NCI-H345 (cell line): ENCODE results near the gene METTL1.
"Not testable (repeated sequence)": the region's sequence is repeated elsewhere in the genome, so short reads cannot be mapped to it uniquely, and the experiment has no call there.

Experiments
- DNase-seq: peaks from one replicate; lab custom pipeline; 2025; lab: John Stamatoyannopoulos, UW

The METTL1 gene

DNA sequence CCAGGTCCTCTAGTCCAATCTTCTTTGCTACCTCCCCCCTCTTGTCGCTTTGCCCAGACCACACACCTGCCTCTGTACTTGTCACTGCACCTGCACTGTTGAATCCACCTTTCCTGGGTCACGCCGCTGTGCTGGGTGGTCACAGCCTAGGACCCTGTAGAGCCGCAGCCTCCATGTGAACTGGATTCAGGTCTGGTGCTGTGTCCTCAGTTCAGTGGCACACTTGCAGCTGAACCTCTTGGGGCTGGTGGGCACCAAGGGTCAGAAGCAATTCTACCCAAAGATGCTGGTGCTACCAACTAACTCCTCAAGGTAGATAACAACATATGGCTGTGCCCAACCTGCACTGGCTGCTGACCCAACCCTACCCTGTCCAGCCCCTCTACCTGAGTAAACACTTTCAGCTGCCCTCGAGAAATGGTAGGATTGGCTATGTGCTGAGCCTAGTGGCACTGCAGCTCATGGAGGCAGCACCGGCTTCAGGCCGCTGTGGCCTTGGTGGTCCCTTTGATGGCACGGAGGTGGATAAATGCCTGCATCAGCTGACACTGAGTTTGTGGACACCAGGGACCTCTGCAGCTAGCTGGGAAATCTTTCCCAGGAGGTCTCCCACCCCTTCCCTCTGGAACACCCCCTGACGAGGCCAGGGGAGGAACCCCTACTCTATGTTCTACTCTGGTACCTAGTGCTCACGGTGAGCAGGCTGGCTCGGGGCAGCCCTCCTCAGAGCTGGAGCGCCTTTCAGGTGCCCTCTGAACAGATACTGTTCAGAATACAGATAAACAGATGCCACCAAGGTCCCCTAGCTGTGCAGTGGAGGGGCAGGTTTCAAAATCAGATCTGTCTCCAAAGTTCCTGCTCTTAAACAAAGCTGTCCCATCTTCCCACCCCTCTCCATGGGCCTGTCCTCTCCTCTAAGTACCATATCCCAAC lies 47.6 kb downstream of the METTL1 start:
- DNase-seq, result no peak

DNA sequence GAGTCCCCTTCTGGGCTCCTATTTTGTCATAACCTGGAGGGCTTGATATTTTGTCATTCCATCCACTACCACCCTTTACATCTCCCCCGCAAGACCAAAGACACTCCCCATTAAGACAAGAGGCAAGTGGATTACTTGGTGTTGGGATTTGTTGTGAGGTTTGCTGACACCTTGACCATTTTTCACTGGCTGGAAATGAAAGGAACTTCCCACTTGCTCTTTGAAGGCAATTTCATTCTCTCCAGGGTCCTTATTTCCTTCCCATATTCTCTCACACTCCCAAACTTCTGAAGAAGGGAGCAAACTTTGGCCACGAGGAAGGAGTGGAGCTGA lies 48.3 kb downstream of the METTL1 start:
- DNase-seq, result no peak

DNA sequence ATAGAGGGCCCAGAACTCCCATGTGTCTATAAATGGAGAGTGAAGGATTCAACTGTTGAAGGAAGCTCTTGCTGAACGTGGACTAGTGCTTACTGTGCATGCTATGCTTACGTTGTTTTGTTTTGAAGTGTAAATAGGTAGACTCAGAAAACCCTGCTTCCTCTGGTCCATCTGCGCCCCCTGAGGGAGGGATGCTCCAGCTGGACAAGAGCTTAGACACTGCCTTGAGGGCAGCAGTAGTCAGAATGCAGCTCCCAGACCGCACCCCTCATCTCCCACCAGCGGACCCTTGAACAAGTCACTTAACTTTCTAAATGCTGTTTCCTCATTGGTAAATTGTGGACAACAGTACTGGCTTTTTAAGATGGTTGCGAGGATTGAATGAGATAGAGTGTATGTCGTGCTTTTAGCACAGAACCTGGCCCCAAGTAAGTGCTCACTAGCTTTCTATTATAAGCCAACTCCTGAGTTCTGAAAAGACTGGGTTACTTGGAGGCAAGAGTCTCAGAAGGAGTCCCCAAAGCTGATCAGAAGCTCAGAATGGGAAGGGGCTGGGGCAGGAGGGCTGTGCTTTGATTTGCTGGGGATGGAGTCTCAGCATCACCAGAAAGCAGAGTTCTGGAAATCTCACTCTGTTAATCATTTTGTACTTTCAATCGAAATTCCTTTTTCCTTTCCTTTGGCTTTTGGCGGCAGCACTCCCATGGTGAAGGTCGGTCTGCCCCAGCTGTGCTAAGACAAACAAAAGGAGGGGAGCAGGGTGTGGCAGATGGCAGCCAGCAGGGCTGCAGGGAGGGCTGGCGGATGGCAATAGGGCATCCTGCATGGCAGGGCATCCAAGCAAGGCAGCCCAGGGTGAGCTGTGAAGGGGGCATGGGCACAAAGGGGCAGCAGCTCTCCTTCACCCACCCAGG lies 48.9 kb downstream of the METTL1 start:
- no peak for DNase-seq

DNA sequence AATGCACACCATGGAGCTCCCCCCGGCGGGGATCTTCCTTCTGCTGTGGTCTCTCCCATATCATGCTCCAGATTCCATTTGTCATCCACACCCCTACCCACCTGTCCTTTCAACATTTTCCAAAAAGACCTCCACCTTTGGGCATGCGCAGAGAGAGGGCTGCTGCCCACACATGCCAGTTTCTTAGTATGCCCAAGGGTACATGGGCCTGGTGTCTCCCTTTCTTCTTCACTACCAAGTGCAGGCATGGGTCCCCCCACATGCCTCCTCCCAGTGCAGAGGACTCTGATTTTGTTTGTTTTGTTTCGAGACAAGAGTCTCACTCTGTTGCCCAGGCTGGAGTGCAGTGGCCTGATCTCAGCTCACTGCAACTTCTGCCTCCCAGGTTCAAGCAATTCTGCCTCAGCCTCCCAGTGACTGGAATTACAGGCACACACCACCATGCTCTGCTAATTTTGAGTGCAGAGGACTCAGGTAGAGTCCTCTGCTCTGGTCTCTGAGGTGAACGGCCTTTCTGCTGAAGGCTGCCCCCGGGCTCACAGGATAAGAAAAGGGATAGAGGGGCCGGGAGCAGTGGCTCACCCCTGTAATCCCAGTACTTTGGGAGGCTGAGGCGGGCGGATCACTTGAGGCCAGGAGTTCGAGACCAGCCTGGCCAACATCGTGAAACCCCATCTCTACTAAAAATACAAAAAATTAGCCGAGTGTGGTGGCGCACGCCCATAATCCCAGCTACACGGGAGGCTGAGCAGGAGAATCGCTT lies 49.9 kb downstream of the METTL1 start:
- not testable (repeated sequence) for DNase-seq

DNA sequence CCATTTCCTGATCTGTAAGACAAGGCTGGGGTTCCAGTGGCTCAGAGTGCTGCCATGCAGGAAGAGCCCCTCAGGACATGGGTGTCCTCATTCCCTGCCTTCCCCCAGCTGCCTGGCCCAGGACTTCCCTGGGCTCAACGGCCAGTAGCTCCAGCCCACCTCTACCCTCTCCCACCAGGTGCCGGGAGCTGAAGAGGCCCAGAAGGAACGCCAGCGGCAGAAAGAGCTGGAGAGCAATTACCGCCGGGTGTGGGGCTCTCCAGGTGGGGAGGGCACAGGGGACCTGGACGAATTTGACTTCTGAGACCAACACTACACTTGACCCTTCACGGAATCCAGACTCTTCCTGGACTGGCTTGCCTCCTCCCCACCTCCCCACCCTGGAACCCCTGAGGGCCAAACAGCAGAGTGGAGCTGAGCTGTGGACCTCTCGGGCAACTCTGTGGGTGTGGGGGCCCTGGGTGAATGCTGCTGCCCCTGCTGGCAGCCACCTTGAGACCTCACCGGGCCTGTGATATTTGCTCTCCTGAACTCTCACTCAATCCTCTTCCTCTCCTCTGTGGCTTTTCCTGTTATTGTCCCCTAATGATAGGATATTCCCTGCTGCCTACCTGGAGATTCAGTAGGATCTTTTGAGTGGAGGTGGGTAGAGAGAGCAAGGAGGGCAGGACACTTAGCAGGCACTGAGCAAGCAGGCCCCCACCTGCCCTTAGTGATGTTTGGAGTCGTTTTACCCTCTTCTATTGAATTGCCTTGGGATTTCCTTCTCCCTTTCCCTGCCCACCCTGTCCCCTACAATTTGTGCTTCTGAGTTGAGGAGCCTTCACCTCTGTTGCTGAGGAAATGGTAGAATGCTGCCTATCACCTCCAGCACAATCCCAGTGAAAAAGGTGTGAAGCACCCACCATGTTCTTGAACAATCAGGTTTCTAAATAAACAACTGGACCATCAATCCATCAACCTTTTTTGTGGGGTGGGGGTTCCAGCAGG lies 51.0 kb downstream of the METTL1 start:
- DNase-seq, result no peak

DNA sequence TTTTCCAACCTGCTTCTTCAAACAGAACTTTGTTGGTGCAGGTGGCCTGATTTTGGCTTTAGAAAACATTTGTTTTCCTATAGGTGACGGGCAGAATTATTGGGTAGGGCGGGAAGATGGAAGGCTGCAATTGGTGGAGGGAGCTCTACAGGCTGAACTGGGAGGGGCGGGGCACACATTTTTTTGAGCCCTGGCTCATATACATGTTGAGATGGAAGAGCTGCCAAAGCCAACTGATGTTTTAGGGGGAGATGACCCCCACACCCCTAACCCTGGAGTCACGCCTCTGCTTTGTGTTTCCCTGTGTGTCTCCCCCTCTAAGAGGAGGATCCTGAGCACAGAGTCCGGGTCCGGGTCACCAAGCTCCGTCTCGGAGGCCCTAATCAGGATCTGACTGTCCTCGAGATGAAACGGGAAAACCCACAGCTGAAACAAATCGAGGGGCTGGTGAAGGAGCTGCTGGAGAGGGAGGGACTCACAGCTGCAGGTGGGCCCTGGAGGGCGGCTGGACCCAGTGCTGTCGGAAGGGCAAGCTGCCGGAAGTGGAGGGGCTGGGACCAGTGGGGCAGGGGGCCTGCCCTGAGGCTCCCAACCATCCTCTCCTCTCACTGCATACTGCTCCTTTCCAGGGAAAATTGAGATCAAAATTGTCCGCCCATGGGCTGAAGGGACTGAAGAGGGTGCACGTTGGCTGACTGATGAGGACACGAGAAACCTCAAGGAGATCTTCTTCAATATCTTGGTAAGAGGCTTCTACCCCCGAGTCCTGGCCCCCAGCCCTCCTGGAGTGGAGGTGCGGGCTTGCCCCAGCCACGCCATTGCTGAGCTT lies 51.9 kb downstream of the METTL1 start:
- DNase-seq, result no peak

DNA sequence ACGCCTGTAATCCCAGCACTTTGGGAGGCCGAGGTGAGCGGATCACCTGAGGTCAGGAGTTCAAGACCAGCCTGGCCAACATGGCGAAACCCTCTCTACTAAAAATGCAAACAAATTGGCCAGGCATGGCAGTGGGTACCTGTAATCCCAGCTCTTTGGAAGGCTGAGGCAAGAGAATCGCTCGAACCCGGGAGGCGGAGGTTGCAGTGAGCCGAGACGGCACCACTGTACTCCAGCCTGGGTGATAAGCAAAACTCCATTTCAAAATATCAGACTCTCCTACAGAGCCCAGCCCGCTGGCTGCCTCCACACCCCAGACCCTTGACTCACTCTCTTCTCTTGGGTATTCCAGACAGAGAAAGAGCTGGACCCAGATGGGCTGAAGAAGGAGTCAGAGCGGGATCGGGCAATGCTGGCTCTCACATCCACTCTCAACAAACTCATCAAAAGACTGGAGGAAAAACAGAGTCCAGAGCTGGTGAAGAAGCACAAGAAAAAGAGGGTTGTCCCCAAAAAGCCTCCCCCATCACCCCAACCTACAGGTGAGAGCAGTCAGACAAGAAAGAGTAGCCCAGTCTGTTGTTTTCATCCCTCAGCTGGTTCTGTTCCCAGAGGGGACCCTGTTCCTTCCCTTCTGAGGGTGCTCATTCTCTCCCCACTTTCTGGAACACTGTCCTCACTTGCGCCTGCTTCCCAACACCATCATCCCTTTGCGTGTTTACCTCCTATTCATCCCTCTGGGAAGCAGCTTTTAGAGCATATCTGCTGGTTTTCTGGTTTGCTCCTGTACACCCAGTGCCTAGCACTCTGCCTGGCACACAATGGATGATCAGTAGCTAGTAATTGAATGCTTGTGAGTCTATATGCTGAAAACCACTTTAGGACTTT lies 53.0 kb downstream of the METTL1 start:
- DNase-seq, result no peak
